Measurements from ENCODE around the gene UBQLN3.

The UBQLN3 gene

DNA sequence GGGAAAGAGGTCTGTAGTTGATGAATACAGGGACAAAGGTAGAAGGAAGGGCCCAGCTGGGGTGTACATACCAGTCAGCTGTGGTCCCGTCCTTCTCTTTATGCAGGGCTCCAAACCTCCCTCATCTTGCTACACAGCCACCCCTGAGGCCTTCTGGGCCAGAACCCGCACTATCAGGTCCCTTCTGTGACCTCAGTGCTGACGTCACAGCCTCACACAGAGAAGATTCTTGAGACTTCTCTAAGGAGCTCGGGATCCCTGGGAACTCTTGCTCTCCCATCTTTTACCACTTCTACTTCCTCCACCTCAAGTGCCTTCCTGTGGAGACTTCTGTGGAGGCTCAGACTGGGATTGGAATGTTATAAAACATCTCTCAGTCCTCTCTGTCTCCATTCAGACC, at the start of gene UBQLN3:
UBQLN3 (minus strand) TSS at position 155 of the 400 bp plus-strand sequence. CDS start 399 bp downstream, outside the sequence.
- DNase-seq: no peak

- no peak for DNase-seq
Measured at GRCh38 chr11:5557751-5558150, 48.0 kb upstream of the UBQLN3 start.

DNA sequence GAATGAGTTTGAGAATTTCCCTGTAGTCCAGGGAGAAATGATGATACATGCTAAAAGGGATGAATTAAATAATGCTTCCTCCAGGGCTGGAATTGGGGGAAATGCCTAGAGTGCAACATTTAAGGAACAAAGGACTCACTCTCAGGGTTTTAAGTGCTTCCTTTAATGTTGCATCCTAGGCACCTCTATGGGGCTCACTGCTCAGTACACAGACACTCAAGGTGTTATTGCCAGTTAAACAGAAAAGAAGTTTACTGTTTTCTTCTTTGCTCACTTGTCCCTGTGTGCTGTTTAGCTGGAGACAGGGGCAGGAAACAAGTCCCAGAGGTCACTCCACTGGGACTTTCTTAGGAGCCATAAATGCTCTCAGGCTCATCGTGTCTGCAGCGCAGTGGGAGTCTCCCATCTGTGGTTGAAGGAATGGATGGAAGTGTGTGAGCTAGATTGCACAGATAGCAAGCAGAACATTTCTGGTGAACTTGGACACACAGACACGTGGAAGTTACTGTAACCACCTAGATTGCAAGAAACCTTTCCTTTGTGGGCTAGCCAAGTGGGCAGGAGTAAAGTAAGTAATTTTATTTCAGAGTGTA, 46.9 kb upstream of the UBQLN3 start:
- DNase-seq: no peak

DNA sequence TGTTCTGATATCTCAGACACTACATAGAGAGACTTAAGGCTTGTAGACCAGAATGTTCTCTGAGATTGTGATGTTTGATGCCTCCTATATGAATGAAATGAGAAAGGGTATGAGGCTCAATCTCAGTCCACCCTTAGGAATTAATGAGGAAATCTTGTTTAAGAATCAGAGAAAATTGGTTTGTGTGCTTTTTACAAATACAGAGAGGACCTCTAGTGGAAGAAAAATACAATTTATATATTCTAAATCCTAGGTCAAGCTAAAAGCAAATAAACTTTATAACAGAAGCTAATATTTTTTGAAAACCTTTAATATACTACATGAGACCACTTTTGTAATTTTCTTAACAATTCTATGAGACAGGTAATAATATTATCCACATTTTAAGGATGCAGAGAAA, 43.6 kb upstream of the UBQLN3 start:
- DNase-seq: no peak

DNA sequence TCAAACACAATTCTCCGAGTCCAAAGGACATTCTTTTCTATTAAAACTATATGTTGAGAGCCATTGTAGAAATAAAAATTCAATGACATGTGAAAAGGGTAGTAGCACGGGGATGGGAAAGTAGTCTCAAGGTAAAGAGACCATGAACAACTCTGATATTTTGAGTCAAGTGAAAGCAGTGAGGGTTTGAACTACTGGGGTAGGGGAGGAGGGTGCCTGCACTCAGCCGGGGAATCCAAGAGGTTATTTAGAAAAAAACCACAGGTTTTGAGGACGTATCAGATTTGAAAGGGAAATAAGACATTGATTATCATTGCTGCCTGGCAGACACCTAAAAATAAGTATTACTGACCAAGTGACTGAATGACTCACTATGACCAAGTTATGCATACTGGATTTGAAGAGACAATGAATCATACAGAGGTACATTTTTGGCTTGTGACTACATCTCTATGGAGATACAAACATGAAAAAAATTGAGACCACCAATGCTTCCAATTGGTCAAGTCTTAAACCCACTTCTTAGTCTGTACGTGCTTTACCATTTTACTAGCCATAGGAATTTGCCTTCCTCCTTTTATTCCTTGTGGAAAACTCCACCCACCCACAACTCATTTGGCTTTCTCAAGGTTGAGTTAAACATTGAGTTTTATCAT, 40.8 kb upstream of the UBQLN3 start:
- DNase-seq: no peak

- no peak for DNase-seq
Measured at GRCh38 chr11:5548440-5548839, 38.7 kb upstream of the UBQLN3 start, which contains the start of gene OR52H1. OR52H1 (minus strand) TSS chr11:5548540; CDS start chr11:5545505, 3,035 bp downstream.

GRCh38 chr11:5547982-5548381, 38.2 kb upstream of the UBQLN3 start:
- DNase-seq: no peak

- DNase-seq: no peak
Measured at GRCh38 chr11:5546457-5546856, 36.7 kb upstream of the UBQLN3 start.

DNA sequence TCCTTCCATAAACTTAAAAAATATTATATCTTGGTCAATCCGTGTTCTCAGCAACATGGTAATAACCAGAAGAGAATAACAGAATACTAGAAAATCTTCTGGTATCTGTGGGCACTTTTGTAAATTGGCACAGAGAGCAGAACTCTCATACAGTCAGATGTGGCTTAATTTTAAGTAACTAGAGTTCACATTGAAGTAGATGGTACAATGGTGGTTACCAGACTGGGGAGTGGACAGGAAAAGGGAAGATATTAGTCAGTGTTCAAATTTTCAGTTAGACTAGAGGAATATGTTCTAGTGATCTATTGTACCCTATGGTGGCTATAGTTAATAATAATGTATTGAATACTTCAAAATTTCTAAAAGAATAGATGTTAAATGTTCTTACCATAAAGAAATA, 31.7 kb upstream of the UBQLN3 start:
- no peak for DNase-seq

DNA sequence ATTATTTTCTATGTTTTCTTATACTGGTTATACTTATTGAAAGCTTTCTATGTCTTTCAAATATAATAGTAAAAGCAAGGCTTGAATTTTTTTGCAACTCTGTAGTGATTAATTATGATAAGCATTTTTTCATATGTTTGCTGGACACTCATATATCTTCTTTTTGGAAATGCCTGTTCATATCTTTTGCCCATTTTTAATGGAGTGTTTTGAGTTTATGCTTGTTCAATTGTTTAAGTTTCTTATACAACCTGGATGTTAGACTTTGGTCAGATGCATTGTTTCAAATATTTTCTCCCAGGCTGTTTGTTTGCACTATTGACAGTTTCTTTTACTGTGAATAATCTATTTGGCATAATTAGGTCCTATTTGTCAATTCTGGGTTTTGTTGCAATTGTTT, 26.7 kb upstream of the UBQLN3 start:
- no peak for DNase-seq

DNA sequence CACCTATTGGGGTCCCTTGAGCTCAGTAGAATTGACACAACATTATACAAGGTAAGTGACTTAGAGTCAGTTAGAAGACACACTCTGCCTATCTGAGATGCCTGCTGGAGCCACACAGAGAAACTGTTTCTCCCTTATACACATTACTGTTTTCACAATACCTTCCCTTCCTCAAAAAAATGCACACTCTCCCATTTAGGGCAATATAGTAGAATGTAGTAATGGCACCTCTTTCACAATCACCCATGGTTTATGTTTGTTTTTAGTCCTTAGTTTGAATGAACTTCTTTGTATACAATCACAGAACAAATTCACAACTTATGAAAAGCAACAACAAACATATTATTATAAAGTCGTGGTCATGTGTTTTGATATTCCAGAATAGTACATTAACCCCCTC, 24.3 kb upstream of the UBQLN3 start:
- DNase-seq: no peak

DNA sequence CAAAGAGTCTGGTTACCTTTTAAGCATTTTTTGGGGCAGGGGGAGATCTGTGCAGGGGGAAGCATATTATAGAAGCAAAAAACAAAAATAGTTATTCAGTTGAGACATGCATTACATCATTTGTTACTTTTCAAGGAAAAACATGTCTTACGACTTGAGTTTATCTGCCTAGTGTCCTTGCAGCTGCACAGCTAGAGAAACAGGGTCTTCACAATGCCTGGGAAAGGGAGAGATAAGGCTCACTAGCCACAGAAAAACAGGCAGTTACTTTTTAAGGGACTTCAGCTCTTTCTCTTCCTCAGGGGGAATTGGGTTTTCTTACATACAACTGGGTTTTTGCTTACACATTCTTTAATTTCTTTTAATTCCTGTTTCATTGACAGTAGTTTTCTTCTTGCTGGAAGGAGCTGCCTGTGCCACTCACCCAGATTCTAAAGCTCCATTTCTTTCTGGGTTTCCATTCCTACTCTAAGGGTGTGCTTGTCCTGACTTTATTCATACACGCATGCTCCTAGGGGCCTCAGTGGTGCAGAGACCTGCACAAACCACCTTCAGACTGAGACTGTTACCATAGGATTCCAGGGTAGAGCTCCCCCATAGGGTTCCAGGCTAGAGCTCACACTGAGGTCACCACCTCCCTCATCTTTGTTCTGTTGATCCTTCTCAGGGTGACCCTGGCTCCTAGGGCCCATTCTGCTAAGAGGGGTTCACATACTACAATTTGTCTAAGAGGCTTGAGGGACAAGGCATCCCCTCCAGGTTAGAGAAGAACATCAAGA, 21.5 kb upstream of the UBQLN3 start:
- no peak for DNase-seq

DNA sequence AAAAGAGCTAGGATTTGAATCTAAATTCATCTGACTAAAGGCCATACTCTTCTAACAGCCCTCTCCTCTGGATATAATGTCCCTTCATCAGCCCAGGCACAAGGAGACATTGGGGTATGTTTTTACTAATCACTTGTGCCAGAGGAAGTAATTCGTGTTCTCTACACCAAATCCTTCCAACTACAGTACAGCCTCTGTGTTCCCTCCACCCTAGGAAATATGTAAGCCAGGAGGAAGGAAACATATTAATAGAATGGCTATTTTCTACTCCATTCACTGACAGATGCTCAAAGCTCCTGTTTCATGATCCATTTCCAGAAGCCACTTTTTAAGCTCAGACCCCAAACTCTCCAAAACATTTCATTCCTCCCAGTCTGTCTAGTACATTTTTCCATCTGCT, 18.7 kb upstream of the UBQLN3 start:
- no peak for DNase-seq

DNA sequence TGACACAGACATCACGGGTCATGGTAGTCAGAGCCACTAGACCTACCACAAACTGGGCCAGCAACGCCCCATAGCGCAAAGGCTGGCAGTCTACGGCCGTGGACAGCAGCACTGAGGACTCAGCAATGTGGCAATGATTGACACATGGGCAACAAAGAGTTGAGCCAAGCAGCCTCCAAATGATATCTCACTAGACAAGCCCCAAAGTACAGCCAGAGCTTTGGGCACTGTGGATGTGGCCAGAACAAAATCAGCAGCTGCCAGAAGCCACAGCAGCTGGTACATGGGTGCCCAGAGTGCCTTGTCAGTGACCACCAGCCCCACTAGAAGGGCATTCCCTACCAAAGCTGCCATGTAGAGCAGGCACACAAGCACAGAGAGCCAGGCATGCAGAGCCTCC, 18.0 kb upstream of the UBQLN3 start:
- no peak for DNase-seq

DNA sequence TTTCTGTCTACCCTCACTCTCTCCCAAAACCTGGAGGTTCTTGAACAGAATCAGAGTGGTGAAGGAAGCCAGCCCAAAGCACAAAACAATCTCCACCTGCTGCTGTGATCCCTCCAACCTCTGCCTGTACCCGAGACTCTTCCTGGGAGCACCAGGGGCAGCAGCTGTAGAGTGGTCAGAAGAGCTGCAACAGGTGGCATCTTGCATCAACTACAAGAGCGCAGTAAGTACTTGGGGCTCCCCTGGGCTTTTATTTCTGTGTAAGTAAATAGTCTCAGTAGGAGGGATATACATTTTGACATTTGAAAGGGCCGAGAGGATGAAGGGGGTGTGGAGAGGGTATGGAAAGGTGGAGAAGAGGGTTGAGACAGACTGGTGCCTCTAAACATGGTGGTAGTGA, 15.0 kb upstream of the UBQLN3 start:
- no peak for DNase-seq

DNA sequence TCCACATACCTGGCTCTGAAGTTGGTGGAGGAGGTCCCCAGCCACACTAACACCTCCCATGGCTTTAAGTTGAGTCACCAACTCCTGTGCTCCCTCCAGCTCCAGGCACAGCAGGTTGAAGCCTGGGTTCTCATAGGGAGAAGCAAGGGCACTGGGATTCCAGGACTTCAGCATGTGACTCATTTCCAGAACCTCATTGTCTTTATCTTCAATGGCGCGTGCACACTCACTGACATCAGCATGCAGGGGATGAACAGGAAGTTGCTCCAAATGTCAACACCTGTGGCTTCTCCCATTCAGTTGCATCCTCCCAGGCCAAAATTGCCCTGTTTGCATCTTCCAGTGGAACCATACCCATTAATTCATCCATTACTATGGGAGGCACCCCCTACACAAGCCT, 12.6 kb upstream of the UBQLN3 start:
- DNase-seq: no peak

GRCh38 chr11:5521540-5521939, 11.8 kb upstream of the UBQLN3 start:
- DNase-seq: no peak

GRCh38 chr11:5516599-5516998, 6.8 kb upstream of the UBQLN3 start, which contains the start of gene UBQLNL:
UBQLNL (minus strand) TSS chr11:5516699; CDS start chr11:5516441, 258 bp downstream.
- DNase-seq: no peak

- no peak for DNase-seq
Measured at GRCh38 chr11:5514841-5515240, 5.1 kb upstream of the UBQLN3 start.

DNA sequence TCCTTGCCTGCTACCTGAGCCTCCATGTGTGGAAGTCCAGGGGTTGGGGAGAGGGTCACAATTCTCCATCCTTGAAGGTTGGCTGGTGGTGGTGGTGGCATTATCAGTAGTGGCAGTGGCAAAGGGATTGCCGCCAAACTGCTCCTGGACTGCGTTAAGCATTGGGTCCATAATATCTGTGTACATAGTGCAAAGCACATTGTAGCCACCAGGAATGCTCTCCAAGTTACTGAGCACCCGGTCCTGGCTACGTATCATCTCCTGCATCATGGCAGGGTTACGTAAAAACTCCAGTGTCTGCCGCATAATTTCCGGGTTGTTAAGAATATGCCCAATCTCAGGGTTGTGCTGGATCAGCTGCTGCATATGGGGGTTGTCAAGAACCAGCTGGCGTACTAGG, 1.2 kb downstream of the UBQLN3 start:
- no peak for DNase-seq

DNA sequence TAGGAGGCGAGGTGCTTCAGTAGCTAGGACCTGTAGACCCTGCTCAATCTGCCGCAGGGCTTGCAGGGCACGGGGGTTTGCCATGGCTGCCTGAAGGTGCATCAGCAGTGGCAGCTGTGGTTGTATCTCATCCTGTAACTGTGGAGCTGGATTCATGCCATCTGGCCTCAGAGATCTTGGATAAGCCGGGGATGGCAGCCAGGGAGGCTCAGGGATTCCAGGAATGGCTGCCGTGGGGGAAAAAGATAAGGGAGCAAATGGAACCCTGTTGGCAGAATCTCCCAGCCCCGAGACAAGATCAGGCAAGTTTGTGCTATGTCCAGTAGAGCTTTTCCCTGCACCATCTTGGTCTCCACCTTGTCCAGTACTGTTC, 1.8 kb downstream of the UBQLN3 start:
- DNase-seq: no peak

GRCh38 chr11:5507177-5507932, 2.4 kb downstream of the UBQLN3 start:
- DNase-seq: no peak

DNA sequence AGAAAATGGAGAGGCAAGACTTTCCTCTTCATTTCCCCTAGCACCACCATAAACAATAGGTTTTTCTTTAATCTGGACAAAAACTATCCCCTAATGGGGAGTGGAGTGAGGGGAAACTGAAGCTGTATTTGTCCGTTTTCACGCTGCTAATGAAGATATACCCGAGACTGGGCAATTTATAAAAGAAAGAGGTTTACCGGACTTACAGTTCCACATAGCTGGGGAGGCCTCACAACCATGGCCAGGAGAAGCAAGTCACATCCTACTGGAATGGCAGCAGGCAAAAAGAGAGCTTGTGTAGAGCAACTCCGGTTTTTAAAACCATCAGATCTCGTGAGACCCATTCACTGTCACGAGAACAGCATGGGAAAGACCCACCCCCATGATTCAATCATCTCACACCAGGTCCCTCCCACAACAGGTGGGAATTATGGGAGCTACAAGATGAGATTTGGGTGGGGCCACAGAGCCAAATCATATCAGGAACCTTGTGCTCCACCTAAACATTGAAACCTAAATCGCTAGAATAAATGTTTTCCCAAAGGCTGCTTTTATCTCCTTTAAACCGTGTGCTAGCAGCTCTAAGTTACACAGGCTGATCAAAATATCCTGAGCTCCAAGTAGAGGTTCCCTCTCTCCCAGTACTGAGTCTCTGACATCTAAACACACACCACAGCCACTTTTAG, 4.3 kb downstream of the UBQLN3 start:
- DNase-seq: no peak
